GM19372 (cell line): ENCODE results near the gene RAB37.

Source experiments
- ATAC-seq: cut with Tn5 transposase; IDR thresholded peaks from one replicate; pipeline ENCODE4 v1.9.1; 2021; ENCODE audit warnings: mild to moderate bottlenecking, low read depth, moderate library complexity; ENCODE audit not compliant: unreplicated experiment

The RAB37 gene

GRCh38 chr17:74725111-74725510 is 11.9 kb upstream of the RAB37 start:
- ATAC-seq, result no peak

DNA sequence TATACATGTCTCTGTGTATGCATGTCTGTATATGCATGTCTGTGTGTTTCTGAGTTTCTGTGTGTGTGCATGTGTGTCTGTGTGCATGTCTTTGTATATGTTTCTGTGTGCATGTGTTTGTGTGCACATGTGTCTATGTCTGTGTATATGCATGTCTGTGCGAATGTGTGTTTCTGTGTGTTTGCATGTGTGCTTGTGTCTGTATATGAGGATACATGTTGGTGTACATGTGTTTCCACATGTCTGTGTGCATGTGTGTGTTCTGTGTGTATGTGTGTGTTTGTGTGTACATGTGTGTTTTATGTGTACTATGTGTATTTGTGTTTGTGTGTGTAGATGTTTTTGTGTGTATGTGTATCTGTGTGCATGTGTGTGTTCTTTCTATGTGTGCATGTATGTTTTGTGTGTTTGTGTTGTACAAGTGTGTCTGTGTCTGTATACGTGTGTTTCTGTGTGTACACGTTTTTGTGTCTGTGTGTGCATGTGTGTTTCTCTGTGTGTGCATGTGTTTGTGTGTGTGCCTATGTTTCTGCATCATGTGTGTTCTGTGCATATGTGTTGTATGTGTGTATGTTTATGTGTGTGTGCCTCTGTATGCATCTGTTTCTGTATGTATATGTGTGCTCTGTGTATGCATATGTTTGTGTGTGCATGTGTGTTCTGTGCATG is 8.9 kb upstream of the RAB37 start:
- ATAC-seq, result no peak

- ATAC-seq, result no peak
These were observed 8.4 kb upstream of the RAB37 start for GRCh38 chr17:74728702-74729075.

DNA sequence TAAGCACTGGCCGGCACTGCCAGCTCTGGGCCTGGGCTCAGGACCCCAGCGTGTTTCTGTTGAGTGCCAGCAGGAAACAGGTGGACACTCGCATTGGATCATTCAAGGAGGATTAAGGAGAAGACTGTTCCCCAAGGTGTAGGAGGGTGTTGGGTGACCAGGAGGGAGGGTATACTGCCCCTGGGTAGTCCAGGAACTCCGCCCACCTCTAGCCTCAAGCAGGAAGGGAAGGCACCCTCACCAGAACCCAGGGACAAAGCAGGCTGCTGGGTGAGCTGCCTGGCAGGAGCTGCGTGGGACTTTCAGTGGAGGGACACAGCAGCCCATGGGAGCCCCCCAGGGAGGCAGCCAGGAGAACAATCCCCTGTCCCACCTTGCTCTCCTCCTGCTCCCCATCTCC is 7.7 kb upstream of the RAB37 start:
- no peak for ATAC-seq

- no peak for ATAC-seq
These were observed 7.2 kb upstream of the RAB37 start for GRCh38 chr17:74729866-74730265.

- ATAC-seq, result no peak
These were observed 6.3 kb upstream of the RAB37 start for GRCh38 chr17:74730491-74731346.

DNA sequence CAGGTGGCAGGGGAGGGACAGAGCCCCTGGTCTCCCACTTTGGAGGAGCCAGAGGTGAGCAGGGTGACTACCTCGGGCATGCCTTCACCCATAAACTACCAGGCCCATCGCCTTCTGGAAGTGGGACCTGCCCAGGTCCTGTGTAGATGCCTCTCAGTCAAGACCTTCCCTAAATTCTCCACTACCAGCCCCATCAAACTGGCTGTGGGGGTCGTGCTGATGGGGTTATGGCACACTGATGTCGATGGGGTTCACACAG is 5.8 kb upstream of the RAB37 start:
- no peak for ATAC-seq

GRCh38 chr17:74732042-74732867 is 4.8 kb upstream of the RAB37 start:
- ATAC-seq, result no peak

DNA sequence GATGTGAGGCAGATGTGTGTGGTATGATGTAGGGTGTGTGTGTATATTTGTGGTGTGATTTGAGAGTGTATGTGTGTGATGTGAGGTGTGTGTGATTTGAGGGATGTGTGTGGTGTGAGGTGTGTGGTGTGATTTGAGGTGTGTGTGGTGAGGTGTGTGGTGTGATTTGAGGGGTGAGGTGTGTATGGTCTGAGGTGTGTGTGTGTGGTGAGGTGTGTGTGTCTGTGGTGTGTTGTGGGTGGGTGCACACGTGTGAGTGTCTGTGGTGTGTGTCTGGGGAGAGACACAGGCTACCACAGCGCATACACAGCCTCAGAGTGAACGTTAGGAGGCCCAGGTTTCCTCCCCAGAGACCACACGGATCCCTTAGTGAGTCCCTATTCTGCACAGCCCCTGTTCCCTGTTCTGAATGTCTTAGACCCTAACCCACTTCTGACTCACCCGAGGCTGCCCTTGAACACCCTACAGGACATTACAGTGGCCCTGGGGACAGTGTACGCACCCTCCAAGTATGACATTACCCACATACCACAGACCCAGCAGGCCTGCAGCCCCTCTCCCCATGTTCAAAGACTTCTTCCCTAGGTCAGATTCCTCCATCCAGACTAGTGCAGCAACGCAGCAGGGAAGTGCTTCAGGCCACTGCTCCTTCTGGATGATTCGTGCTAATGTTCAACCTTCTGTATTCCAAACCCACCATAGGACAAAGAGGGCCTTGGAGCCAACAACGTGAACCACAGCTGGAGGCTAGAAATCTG is 3.5 kb upstream of the RAB37 start:
- no peak for ATAC-seq

DNA sequence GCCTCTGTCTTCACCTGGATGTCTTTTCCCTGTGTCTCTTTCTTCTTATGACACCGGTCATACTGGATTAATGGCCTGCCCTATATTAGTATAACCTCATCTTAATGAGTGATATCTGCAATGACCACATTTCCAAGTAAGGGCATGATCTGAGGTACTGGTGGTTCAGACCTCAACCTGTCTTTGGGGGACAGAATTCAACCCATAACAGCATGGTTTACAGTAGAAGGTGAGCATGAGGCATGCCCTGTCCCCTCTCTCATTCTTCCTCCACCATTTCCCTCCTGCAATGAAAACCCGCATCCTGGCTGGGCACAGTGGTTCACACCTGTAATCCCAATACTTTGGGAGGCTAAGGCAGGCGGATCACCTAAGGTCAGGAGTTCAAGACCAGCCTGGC is 2.8 kb upstream of the RAB37 start:
- ATAC-seq, result no peak

GRCh38 chr17:74737299-74738050 is 419 bp downstream of the RAB37 start:
- no peak for ATAC-seq

DNA sequence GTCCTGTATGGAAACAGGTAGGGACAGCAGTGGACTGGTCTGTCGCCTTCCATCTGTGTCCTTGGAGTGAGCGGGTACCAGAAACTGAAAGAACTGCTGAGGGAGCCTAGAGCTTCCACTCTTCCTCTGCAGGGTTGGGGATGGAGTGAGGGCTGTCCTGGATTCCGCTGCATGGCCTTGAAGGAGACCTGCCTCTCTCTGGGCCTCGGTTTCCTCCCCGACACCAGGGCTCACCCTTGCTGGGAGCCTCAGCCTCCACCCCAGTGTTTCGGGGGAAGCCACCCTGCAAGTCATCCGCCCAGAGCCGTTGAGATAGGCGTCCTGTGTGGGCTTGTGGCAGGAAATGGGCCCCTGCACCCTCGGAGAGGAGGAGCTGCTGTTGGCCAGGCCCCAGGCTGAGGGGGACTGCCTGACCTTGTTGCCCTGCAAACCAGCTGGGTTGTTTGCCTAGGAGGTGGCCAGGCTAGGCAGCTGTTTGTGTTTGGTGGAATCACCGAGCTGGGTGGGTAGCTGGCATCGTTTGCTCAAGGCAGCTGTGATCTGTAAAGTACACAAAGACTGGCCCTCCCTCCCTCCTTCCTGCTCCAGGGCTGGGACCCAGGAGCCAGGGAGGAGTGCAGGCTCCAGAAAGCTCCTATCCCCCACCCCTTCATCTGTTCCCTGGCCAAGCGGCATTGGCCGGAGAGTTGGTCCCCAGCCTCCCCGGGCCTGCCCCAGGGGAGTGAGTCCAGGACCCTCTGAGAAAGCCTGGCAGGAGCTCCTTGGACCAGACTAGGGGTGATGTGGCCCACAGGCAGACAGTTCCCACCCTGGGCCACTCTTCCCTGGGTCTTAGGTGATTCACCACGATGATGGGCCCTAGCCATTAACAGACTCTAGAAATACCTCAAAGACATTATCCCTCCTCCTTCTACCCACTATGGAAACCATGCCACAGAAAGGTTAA is 1.3 kb downstream of the RAB37 start:
- ATAC-seq, result peak; percentile 50

DNA sequence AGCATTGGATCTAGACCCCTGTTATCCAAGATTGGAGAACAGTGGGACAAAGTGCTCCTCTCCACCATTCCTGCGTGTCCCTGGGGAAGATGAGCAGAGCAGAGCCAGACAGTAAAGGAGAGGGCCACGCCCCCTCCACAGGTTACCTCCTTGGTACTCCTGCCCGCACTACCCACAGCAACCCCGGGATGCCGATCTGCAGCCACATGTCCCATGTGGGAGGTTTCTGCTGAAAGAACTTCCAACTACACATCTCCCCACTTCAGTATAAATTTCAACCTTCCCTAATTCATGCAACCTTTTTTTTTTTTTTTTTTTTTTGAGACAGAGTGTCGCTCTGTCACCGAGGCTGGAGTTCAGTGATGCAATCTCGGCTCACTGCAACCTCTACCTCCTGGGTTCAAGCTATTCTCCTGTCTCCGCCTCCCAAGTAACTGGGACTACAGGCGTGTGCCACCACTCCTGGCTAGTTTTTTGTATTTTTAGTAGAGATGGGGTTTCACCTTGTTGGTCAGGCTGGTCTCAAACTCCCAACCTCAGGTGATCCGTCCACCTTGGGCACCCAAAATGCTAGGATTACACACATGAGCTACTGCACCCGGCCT is 2.3 kb downstream of the RAB37 start:
- ATAC-seq, result no peak

DNA sequence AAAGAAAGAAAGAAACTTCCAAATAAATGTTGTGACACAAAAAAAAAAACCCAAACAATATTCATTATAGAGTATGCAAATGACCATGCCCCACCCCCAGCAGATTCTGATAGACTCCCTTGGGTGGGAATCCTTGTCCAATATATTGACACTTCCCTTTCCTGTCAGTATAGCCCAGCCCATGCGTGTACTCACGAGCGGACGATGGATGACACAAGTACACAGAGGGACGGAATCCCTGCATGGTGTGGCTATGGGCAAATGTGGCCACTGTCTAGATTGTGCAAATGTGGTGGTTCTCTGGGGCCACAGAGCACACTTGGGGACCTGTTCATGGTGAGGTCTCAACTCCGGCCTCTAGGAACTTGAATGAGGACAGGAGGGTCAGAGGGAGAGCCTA is 3.1 kb downstream of the RAB37 start:
- no peak for ATAC-seq

DNA sequence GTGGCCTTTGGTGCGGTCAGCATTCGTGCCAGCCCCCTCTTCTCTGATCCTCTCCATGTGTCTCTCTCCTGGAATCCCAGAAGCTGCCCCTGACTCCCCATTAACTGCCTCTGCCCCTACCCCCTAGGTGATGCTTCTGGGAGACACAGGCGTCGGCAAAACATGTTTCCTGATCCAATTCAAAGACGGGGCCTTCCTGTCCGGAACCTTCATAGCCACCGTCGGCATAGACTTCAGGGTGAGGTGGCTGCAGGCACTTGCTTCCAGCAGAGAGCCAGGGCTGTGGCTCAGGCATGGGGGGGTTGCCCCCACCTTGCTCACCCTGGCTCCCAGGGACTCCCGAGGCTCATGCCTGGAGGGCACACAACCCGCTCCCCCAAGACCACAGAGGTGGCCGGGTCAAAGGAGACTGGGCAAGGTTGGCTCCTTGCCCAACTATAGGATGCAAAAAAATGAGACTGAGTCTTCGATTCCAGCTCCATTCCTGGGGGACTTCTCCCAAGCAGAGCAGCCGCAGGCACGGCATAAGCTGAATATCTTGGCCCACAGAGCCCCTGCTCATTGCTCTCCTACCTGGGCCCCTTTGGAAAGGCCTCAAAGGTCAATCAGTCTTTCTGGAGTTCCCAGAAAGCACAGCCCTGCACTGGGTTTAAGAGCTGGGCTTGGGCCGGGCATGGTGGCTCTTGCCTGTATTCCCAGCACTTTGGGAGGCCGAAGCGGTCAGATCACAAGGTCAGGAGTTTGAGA is 3.8 kb downstream of the RAB37 start:
- ATAC-seq, result no peak

- ATAC-seq, result no peak
These were observed 5.1 kb downstream of the RAB37 start for GRCh38 chr17:74742153-74742515.

GRCh38 chr17:74742978-74743545 is 6.0 kb downstream of the RAB37 start:
- ATAC-seq, result no peak

- no peak for ATAC-seq
These were observed 6.7 kb downstream of the RAB37 start for GRCh38 chr17:74743755-74744154.
